ENCODE data around the gene ABHD10. TPM values are rescaled to one million over a fixed set of nuclear protein-coding genes. Genes with fewer than 3 reads are reported as not detected.

The ABHD10 gene
- total and polyA plus RNA-seq, 2 donors: 32.7 to 42.4 TPM

DNA sequence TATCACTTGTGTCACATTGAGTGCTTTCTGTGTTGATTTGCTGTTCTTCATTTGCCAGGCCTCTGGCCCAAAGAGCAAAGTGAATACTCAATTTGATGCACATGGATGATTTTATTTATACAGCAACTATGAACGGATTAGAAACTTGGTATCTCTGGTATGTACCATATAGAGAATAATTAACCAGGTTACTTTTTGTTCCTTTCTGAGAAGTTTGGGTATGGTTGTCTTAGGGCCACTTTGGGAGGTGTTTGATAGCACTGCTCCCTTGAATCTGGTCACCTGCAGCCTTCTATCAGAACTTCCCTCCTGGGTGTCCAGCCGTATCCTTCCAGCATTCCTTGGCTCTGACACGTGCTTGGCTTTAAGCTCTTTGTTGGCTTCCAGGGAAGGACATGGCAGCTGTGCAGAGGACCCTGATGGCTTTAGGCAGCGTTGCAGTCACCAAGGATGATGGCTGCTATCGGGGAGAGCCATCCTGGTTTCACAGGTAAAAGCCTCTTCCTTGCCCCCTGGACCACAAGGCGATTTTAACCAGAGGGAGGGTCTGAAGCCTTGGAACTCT is 32.6 kb downstream of the ABHD10 start:
- H3K27me3 ChIP-seq (ENCODE audit: control insufficient read depth in 2 of 2, insufficient read depth in 1 of 2, low read length in 1 of 2): no peaks in the 10 kb centered on the region
- 92% methylated on average over 6 of the region's 6 CpGs for WGBS
- H3K9me3 ChIP-seq (ENCODE audit: control insufficient read depth in 2 of 2, insufficient read depth in 1 of 2, low read length in 1 of 2): no peaks in the 10 kb centered on the region
- H3K4me3 ChIP-seq (ENCODE audit: low read length in 2 of 2): no peak overlapping the region
- DNase-seq (ENCODE audit: low read depth in 6 of 9, low spot score in 9 of 9): no peak
- H3K27ac ChIP-seq (ENCODE audit: low read depth in 1 of 2, low read length in 1 of 2): no peak overlapping the region
- peaks cover 3 to 6% of the 10 kb centered on the region in 2 donors for H3K4me1 ChIP-seq (ENCODE audit: control insufficient read depth in 2 of 2, insufficient read depth in 2 of 2, low read length in 2 of 2)
- no peaks in the 10 kb centered on the region for H3K36me3 ChIP-seq (ENCODE audit: control insufficient read depth in 2 of 2, insufficient read depth in 2 of 2, low read length in 1 of 2)

DNA sequence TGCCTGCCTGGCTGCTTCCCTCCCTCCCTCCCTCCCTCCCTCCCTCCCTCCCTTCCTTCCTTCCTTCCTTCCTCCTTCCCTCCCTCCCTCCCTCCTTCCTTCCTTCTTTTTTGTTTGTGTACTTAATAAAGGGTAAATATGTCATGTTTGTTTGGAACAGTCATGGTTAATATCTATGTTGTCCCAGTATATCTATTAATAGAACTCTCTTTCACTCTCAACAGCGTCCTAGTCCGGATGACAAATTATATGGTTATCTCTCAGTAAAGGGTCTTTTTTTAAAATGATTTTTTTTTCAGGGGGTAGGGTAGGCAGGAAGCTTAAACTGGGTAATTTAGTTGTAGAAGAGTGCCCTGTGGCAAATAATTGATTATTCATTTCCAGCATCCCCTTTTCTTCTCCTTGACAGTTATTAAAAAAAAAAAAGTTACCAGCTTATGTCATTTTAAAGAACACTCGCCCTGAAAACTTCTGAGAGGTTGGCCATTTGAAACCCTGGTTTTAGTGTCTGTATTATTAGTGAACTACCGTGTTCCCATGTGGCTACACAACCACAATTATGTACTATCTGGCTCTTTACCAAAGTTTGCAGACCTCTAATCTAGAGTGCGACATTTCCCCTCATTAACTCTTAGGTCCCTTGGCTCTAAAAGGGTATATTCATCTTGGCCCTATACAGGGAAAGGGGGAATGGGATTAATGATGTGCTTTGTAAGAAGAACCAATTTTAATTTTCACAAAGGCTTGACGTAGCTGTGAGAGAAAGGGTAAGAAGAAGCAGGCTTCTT is 33.6 kb downstream of the ABHD10 start:
- DNase-seq (ENCODE audit: low read depth in 6 of 9, low spot score in 9 of 9): no peak
- H3K9me3 ChIP-seq (ENCODE audit: control insufficient read depth in 2 of 2, insufficient read depth in 1 of 2, low read length in 1 of 2): no peaks in the 10 kb centered on the region
- no peaks in the 10 kb centered on the region for H3K27me3 ChIP-seq (ENCODE audit: control insufficient read depth in 2 of 2, insufficient read depth in 1 of 2, low read length in 1 of 2)
- WGBS: 90% methylated on average over 6 of the region's 6 CpGs
- H3K4me3 ChIP-seq (ENCODE audit: low read length in 2 of 2): no peak overlapping the region
- H3K4me1 ChIP-seq (ENCODE audit: control insufficient read depth in 2 of 2, insufficient read depth in 2 of 2, low read length in 2 of 2): peaks cover 3 to 6% of the 10 kb centered on the region in 2 donors
- no peak overlapping the region for H3K27ac ChIP-seq (ENCODE audit: low read depth in 1 of 2, low read length in 1 of 2)
- no peaks in the 10 kb centered on the region for H3K36me3 ChIP-seq (ENCODE audit: control insufficient read depth in 2 of 2, insufficient read depth in 2 of 2, low read length in 1 of 2)

DNA sequence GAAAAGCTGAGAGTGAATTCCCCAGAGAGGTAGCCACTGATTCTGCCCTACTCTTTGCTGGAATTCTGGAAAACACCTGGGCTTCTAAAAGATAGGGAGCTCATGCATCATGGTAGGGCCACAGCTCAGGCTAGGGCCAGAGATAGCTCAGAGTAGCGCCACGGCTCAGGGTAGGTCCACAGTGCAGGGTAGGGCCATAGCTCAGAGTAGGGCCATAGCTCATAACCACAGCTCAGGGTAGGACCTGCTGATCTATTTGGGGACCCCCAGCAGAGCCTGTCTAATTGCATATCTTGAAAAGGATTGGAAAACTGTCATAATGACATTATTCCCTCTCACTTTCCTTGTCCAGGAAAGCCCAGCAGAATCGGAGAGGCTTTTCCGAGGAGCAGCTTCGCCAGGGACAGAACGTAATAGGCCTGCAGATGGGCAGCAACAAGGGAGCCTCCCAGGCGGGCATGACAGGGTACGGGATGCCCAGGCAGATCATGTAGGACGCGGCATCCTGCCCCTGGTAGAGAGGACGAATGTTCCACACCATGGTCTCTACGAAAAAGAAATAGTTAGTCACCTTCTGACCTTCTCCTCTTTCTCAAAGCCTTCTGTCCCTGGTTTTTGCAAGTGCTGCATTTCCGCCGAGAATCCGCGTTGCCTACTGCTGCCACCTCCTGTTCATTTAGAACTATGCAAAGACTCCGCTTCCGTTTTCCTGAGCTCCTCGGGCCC is 34.4 kb downstream of the ABHD10 start:
- no peaks in the 10 kb centered on the region for H3K27me3 ChIP-seq (ENCODE audit: control insufficient read depth in 2 of 2, insufficient read depth in 1 of 2, low read length in 1 of 2)
- peak; percentile 38 to 86 (median 61) for DNase-seq (ENCODE audit: low read depth in 6 of 9, low spot score in 9 of 9)
- H3K27ac ChIP-seq (ENCODE audit: low read depth in 1 of 2, low read length in 1 of 2): no peak overlapping the region
- H3K9me3 ChIP-seq (ENCODE audit: control insufficient read depth in 2 of 2, insufficient read depth in 1 of 2, low read length in 1 of 2): no peaks in the 10 kb centered on the region
- H3K4me3 ChIP-seq (ENCODE audit: low read length in 2 of 2): no peak overlapping the region
- 49% methylated on average over 19 of the region's 19 CpGs for WGBS
- no peaks in the 10 kb centered on the region for H3K36me3 ChIP-seq (ENCODE audit: control insufficient read depth in 2 of 2, insufficient read depth in 2 of 2, low read length in 1 of 2)
- H3K4me1 ChIP-seq (ENCODE audit: control insufficient read depth in 2 of 2, insufficient read depth in 2 of 2, low read length in 2 of 2): peaks cover 3 to 6% of the 10 kb centered on the region in 2 donors

DNA sequence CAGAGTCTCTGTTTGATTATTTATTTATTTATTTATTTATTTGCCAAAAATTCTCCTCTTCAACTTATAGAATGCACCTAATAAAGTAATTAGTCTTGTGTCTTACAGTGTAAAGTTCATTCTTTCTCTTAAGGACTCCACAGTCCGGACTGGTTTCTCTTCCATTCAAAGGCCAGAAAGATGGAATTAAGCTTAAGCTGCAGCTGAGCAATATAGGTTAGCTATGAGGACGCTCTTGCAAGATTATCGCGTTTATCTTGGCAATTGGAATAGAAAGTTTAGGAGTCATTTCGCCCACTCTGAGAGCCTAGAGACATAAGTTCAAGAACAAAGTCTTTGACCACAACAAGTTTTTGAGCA is 34.9 kb downstream of the ABHD10 start:
- Histone ChIP-seq H3K27ac (ENCODE audit: low read depth in 1 of 2, low read length in 1 of 2) (no peak overlapping the region), H3K27me3 (ENCODE audit: control insufficient read depth in 2 of 2, insufficient read depth in 1 of 2, low read length in 1 of 2) (no peaks in the 10 kb centered on the region), H3K4me3 (ENCODE audit: low read length in 2 of 2) (no peak overlapping the region), H3K9me3 (ENCODE audit: control insufficient read depth in 2 of 2, insufficient read depth in 1 of 2, low read length in 1 of 2) (no peaks in the 10 kb centered on the region), H3K36me3 (ENCODE audit: control insufficient read depth in 2 of 2, insufficient read depth in 2 of 2, low read length in 1 of 2) (no peaks in the 10 kb centered on the region), H3K4me1 (ENCODE audit: control insufficient read depth in 2 of 2, insufficient read depth in 2 of 2, low read length in 2 of 2) (peaks cover 3 to 6% of the 10 kb centered on the region in 2 donors)
- peak in 1 of 9 donors; percentile 14 for DNase-seq (ENCODE audit: low read depth in 6 of 9, low spot score in 9 of 9)
- 82% methylated on average over 5 of the region's 5 CpGs for WGBS

DNA sequence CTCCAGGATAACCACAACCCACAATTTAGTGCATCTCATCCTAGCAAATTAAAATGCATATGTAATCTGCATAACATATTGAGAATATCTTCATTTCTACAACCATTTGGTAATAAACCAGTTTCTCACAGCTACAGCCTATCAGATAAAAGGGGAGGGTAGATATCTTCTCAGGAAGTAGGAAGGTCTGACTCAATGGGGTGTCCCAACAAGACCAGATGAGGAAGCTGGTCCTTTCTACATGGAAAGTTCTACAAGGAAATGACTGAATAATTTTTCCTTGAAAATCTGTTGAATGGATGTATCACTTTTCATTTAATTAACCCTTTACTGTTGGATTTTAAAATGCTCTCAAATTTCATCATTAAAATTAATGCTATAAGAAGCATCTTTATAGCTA is 38.3 kb downstream of the ABHD10 start:
- Histone ChIP-seq H3K9me3 (ENCODE audit: control insufficient read depth in 2 of 2, insufficient read depth in 1 of 2, low read length in 1 of 2) (no peaks in the 10 kb centered on the region), H3K27ac (ENCODE audit: low read depth in 1 of 2, low read length in 1 of 2) (no peak overlapping the region), H3K4me3 (ENCODE audit: low read length in 2 of 2) (no peak overlapping the region), H3K27me3 (ENCODE audit: control insufficient read depth in 2 of 2, insufficient read depth in 1 of 2, low read length in 1 of 2) (no peaks in the 10 kb centered on the region), H3K4me1 (ENCODE audit: control insufficient read depth in 2 of 2, insufficient read depth in 2 of 2, low read length in 2 of 2) (peaks cover 3 to 6% of the 10 kb centered on the region in 2 donors), H3K36me3 (ENCODE audit: control insufficient read depth in 2 of 2, insufficient read depth in 2 of 2, low read length in 1 of 2) (no peaks in the 10 kb centered on the region)
- no peak for DNase-seq (ENCODE audit: low read depth in 6 of 9, low spot score in 9 of 9)

GRCh38 chr3:112018712-112019111 is 39.9 kb downstream of the ABHD10 start:
- Histone ChIP-seq H3K4me3 (ENCODE audit: low read length in 2 of 2) (no peak overlapping the region), H3K27me3 (ENCODE audit: control insufficient read depth in 2 of 2, insufficient read depth in 1 of 2, low read length in 1 of 2) (no peaks in the 10 kb centered on the region), H3K4me1 (ENCODE audit: control insufficient read depth in 2 of 2, insufficient read depth in 2 of 2, low read length in 2 of 2) (no peaks in the 10 kb centered on the region), H3K27ac (ENCODE audit: low read depth in 1 of 2, low read length in 1 of 2) (no peak overlapping the region), H3K9me3 (ENCODE audit: control insufficient read depth in 2 of 2, insufficient read depth in 1 of 2, low read length in 1 of 2) (no peaks in the 10 kb centered on the region), H3K36me3 (ENCODE audit: control insufficient read depth in 2 of 2, insufficient read depth in 2 of 2, low read length in 1 of 2) (no peaks in the 10 kb centered on the region)
- 97% methylated on average over 4 of the region's 4 CpGs for whole genome bisulfite sequencing
- no peak for DNase-seq (ENCODE audit: low read depth in 6 of 9, low spot score in 9 of 9)

GRCh38 chr3:112019716-112020115 is 40.9 kb downstream of the ABHD10 start:
- 94% methylated on average over 1 of the region's 1 CpG for WGBS
- DNase-seq (ENCODE audit: low read depth in 6 of 9, low spot score in 9 of 9): no peak
- Histone ChIP-seq H3K27me3 (ENCODE audit: control insufficient read depth in 2 of 2, insufficient read depth in 1 of 2, low read length in 1 of 2) (no peaks in the 10 kb centered on the region), H3K9me3 (ENCODE audit: control insufficient read depth in 2 of 2, insufficient read depth in 1 of 2, low read length in 1 of 2) (no peaks in the 10 kb centered on the region), H3K4me3 (ENCODE audit: low read length in 2 of 2) (no peak overlapping the region), H3K27ac (ENCODE audit: low read depth in 1 of 2, low read length in 1 of 2) (no peak overlapping the region), H3K4me1 (ENCODE audit: control insufficient read depth in 2 of 2, insufficient read depth in 2 of 2, low read length in 2 of 2) (no peaks in the 10 kb centered on the region), H3K36me3 (ENCODE audit: control insufficient read depth in 2 of 2, insufficient read depth in 2 of 2, low read length in 1 of 2) (no peaks in the 10 kb centered on the region)

GRCh38 chr3:112020674-112021085 is 41.9 kb downstream of the ABHD10 start:
- no peak for DNase-seq (ENCODE audit: low read depth in 6 of 9, low spot score in 9 of 9)
- no peaks in the 10 kb centered on the region for H3K9me3 ChIP-seq (ENCODE audit: control insufficient read depth in 2 of 2, insufficient read depth in 1 of 2, low read length in 1 of 2)
- no peaks in the 10 kb centered on the region for H3K4me1 ChIP-seq (ENCODE audit: control insufficient read depth in 2 of 2, insufficient read depth in 2 of 2, low read length in 2 of 2)
- H3K36me3 ChIP-seq (ENCODE audit: control insufficient read depth in 2 of 2, insufficient read depth in 2 of 2, low read length in 1 of 2): no peaks in the 10 kb centered on the region
- H3K27ac ChIP-seq (ENCODE audit: low read depth in 1 of 2, low read length in 1 of 2): no peak overlapping the region
- 97% methylated on average over 1 of the region's 1 CpG for WGBS
- no peak overlapping the region for H3K4me3 ChIP-seq (ENCODE audit: low read length in 2 of 2)
- no peaks in the 10 kb centered on the region for H3K27me3 ChIP-seq (ENCODE audit: control insufficient read depth in 2 of 2, insufficient read depth in 1 of 2, low read length in 1 of 2)

DNA sequence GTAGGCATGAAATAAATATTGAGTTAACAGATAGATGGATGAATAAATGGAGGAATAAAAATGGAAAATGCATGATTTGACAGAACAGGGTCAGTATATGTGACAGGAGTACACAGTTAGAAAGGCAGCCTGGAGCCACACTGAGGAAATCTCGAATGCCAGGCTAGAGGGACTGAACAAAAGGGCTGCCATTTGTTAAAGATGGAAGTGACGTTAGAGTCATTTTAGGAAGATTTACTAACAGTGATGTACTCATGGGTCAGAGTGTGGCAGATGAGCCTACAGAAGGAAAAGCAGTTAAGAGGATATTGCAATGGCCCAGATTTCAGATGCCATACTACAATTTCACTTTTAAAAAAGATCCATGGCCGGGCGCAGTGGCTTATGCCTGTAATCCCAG is 48.3 kb downstream of the ABHD10 start:
- WGBS: 98% methylated on average over 4 of the region's 4 CpGs
- no peak for DNase-seq (ENCODE audit: low read depth in 6 of 9, low spot score in 9 of 9)
- Histone ChIP-seq H3K27me3 (ENCODE audit: control insufficient read depth in 2 of 2, insufficient read depth in 1 of 2, low read length in 1 of 2) (no peaks in the 10 kb centered on the region), H3K4me3 (ENCODE audit: low read length in 2 of 2) (no peak overlapping the region), H3K4me1 (ENCODE audit: control insufficient read depth in 2 of 2, insufficient read depth in 2 of 2, low read length in 2 of 2) (no peaks in the 10 kb centered on the region), H3K9me3 (ENCODE audit: control insufficient read depth in 2 of 2, insufficient read depth in 1 of 2, low read length in 1 of 2) (peaks cover 0 to 3% of the 10 kb centered on the region in 2 donors), H3K36me3 (ENCODE audit: control insufficient read depth in 2 of 2, insufficient read depth in 2 of 2, low read length in 1 of 2) (no peaks in the 10 kb centered on the region), H3K27ac (ENCODE audit: low read depth in 1 of 2, low read length in 1 of 2) (no peak overlapping the region)
